A549 treated with ZK216348 at 1 μM for 4 hours (cell line): Measurements from ENCODE around the gene PF4V1. TPM values are rescaled to one million over a fixed set of nuclear protein-coding genes. Genes with fewer than 3 reads are reported as not detected.

Experiments used
- total RNA-seq: library from RNA; stranded (reverse); fragments of 200-300 nt; extraction: Qiagen RNA extraction; gene quantifications from 5 replicates; pipeline ENCODE4 v1.2.3, GENCODE V29; 2022; ENCODE audit warnings: low read depth

Gene PF4V1
- total RNA-seq: not detected in 5 replicates

GRCh38 chr4:73853246-73853704 lies at the start of gene PF4V1:
PF4V1 (plus strand) TSS chr4:73853296; CDS start chr4:73853363, 67 bp downstream.

GRCh38 chr4:73836373-73837279 lies 16.5 kb upstream of the PF4V1 start, which contains the start of gene CXCL6:
CXCL6 (plus strand) TSS chr4:73836678; CDS start chr4:73836751, 73 bp downstream.

GRCh38 chr4:73869130-73870055 lies 16.3 kb downstream of the PF4V1 start, which contains the start of gene CXCL1:
CXCL1 (plus strand) TSS chr4:73869393; CDS start chr4:73869471, 78 bp downstream.

Other genes starting within 250 kb of the PF4V1 start
- gene RASSF6, start 232.9 kb upstream of the PF4V1 start, total RNA-seq: 0.50 to 1.2 TPM (median 0.80 TPM) in 5 replicates
- gene CXCL8, start 112.7 kb upstream of the PF4V1 start, total RNA-seq: 3.6 to 20.1 TPM (median 9.4 TPM) in 5 replicates
- not detected in 5 replicates for gene CXCL6, start 16.6 kb upstream of the PF4V1 start, total RNA-seq
- gene CXCL1, start 16.1 kb downstream of the PF4V1 start, total RNA-seq: 8.3 to 14.5 TPM (median 12.0 TPM) in 5 replicates
- gene PF4, start 128.7 kb downstream of the PF4V1 start, total RNA-seq: 0.74 to 1.3 TPM (median 1.0 TPM) in 4 of 5 replicates, not detected in the other
- not detected in 5 replicates for gene PPBP, start 134.9 kb downstream of the PF4V1 start, total RNA-seq
- gene CXCL5, start 145.4 kb downstream of the PF4V1 start, total RNA-seq: 24.7 to 56.4 TPM (median 37.1 TPM) in 5 replicates
- 4.4 to 8.3 TPM (median 4.5 TPM) in 5 replicates for gene CXCL3, start 185.4 kb downstream of the PF4V1 start, total RNA-seq
- 11.4 to 16.1 TPM (median 15.4 TPM) in 5 replicates for gene CXCL2, start 245.9 kb downstream of the PF4V1 start, total RNA-seq